ENCODE measurements around the gene AR.
"Not testable (repeated sequence)": the region's sequence is repeated elsewhere in the genome, so short reads cannot be mapped to it uniquely, and the experiment has no call there.

The AR gene

DNA sequence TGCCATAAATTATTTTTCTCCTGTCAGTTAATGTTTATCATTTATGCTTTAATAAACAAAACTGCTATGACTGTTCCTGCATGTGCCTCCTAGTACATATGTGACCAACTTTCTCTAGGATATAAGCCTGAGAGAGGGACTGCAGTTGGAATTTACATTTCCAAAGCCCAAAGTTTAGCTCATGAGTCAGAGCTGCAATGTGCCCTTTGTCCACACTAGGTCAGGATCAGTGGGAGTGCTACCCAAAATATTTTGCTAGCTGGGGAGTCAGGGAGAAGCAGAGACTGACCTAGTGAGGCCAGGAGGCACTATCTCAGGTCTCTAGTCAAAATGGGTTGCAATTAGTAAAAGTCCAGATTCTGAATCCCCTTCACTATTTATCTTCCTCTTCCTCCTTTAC lies 92.7 kb downstream of the AR start:
- no peak for DNase-seq (ENCODE audit: extremely low read depth in 1 of 2, low read depth in 1 of 2)

DNA sequence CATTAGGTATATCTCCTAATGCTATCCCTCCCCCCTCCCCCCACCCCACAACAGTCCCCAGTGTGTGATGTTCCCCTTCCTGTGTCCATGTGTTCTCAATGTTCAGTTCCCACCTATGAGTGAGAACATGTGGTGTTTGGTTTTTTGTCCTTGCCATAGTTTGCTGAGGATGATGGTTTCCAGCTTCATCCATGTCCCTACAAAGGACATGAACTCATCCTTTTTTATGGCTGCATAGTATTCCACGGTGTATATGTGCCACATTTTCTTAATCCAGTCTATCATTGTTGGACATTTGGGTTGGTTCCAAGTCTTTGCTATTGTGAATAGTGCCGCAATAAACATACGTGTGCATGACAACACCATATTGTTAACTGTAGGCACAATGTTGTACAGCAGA lies 93.5 kb downstream of the AR start:
- DNase-seq (ENCODE audit: extremely low read depth in 1 of 2, low read depth in 1 of 2): not testable (repeated sequence)

DNA sequence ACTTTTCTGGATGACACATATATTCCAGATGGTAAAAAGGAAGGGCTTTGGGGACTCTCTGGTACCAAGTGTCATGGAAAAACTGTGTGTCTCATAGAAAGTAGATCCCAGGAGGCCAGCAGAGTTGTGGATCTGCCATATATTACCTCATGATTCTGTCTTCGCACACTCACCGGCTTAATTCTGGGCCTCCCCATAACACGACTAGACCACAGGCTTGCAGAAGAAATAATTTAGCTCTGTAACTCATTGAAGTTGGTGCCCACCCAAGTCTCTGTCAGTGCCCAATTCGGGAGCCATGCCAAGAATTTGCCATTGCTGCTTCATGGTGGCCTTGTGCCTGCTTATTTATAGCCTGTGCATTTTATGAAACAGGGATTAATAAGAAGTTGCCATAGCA lies 104.5 kb downstream of the AR start:
- no peak for DNase-seq (ENCODE audit: extremely low read depth in 1 of 2, low read depth in 1 of 2)

- no peak for DNase-seq (ENCODE audit: extremely low read depth in 1 of 2, low read depth in 1 of 2)
Measured at GRCh38 chrX:67651437-67652142, 107.8 kb downstream of the AR start.

DNA sequence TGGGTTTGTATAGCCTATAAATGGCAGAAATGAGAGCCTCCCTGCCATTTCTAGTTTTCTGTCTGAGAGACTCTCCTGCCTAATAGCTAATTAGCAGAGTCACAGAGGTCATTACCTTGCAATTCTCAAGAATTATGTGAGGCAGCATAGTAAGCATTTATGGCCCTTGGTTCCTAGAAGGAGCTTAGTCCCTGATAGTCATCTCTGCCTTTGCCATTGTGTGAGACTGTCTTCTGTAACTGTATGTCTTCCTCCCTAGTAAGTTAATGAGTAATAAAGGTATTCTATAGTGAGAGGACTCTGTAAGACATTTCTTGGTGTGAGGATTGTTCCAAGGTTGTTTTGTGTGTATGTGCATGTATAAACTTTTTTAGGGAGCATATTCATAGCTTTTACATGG lies 108.7 kb downstream of the AR start:
- DNase-seq (ENCODE audit: extremely low read depth in 1 of 2, low read depth in 1 of 2): no peak

GRCh38 chrX:67654301-67654700 lies 110.5 kb downstream of the AR start:
- DNase-seq (ENCODE audit: extremely low read depth in 1 of 2, low read depth in 1 of 2): no peak

DNA sequence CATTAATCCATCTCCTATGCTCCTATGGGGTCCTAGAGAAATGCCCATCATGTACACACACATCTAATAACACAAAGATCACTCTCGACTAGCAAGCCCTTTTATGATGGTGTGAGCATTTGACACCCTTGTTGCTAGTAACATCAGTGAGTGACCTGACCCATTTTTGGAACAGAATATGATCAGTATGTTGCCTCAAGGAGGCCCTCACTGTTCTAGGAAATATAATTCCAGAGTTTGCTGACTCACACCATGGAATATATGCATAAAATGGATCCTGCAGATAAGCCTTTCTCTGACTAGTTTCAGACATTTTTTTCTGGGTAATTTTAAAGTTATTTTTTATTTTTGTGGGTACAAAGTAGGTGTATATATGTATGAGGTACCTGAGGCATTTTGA lies 121.8 kb downstream of the AR start:
- DNase-seq (ENCODE audit: extremely low read depth in 1 of 2, low read depth in 1 of 2): no peak

- DNase-seq (ENCODE audit: extremely low read depth in 1 of 2, low read depth in 1 of 2): not testable (repeated sequence)
Measured at GRCh38 chrX:67670717-67671116, 126.9 kb downstream of the AR start.

DNA sequence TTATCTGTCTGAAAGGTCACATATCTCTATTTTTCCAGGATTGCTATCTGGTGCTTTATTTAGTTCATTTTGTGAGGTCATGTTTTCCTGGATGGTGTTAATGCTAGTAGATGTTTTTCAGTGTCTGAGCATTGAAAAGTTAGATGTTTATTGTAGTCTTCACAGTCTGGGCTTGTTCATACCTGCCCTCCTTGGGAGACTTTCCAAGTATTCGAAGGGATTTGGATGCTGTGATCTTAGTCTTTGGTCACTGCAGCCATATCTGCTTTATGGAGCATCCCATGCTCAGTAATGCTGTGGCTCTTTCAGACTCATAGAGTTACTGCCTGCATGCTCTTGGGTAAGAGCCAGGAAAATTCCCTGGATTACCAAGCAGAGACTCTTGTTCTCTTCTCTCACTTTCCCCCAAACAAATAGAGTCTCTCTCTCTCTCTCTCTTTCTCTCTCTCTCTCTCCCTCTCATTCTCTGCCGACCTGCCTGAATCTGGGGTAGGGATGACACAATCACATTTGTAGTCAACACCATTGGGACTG lies 130.0 kb downstream of the AR start:
- no peak for DNase-seq (ENCODE audit: extremely low read depth in 1 of 2, low read depth in 1 of 2)

- DNase-seq (ENCODE audit: extremely low read depth in 1 of 2, low read depth in 1 of 2): no peak
Measured at GRCh38 chrX:67674741-67675140, 130.9 kb downstream of the AR start.

DNA sequence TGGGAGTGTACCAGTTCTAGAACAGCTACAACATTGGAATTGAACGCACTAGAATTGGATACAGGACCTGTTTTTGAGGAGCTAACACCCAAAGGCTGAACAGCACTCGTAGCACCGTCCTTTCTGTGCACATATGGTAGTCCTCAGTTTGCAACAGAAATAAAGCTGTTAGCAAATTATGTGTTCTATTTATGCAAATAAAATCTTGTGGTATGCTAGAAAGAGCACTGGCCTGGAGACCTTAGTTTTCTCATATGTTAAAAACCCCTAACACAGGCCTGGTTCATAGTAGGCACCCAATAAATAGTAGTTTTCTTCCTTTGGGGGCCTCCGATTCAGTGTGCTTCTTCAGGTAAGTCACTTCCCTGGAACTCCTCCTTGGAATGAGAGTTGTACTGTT lies 140.3 kb downstream of the AR start:
- DNase-seq (ENCODE audit: extremely low read depth in 1 of 2, low read depth in 1 of 2): no peak

DNA sequence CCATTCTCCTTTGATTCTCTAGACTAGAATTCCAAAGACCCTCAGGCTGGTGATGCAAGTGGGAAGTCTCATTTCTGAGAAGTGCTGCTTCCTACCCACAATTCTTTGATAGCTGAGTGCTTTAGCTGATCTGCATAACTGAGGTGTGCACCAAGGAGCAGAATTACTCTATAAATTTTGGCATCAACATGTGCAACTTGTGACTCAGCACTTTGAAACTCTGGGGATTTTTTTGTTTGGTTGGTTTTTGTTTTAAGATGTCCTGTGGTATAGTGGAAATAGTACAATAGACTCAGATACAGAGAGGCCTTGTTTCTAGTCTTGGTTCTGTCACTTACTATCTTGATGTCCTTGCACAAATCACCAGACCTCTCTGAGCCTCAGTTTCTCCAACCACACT lies 148.4 kb downstream of the AR start:
- no peak for DNase-seq (ENCODE audit: extremely low read depth in 1 of 2, low read depth in 1 of 2)

DNA sequence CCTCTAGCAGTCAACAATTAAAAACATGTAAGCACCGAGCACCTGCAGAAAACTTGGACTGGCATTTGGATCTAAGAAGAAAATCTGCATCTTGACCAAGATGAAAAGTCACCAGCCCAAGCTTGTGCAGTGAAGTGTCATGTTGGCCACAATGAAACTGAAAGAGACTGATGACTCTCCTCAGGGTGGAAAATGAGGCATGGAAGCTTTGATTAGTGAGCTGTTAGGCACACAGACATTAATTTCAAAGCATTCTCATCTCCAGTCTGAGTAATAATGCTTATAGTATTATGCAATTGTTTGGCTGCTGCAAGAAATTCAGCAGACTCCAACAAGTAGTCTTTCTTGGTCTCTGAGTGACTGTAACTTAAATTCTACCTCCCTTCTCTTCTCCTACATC lies 150.1 kb downstream of the AR start:
- no peak for DNase-seq (ENCODE audit: extremely low read depth in 1 of 2, low read depth in 1 of 2)

- DNase-seq (ENCODE audit: extremely low read depth in 1 of 2, low read depth in 1 of 2): no peak
Measured at GRCh38 chrX:67697452-67697851, 153.6 kb downstream of the AR start.

GRCh38 chrX:67700602-67701001 lies 156.8 kb downstream of the AR start:
- no peak for DNase-seq (ENCODE audit: extremely low read depth in 1 of 2, low read depth in 1 of 2)

- no peak for DNase-seq (ENCODE audit: extremely low read depth in 1 of 2, low read depth in 1 of 2)
Measured at GRCh38 chrX:67714004-67714403, 170.2 kb downstream of the AR start.

GRCh38 chrX:67717571-67717970 lies 173.8 kb downstream of the AR start:
- DNase-seq (ENCODE audit: extremely low read depth in 1 of 2, low read depth in 1 of 2): no peak

- DNase-seq (ENCODE audit: extremely low read depth in 1 of 2, low read depth in 1 of 2): no peak
Measured at GRCh38 chrX:67718926-67719325, 175.1 kb downstream of the AR start.

- no peak for DNase-seq (ENCODE audit: extremely low read depth in 1 of 2, low read depth in 1 of 2)
Measured at GRCh38 chrX:67720344-67720743, 176.5 kb downstream of the AR start.

- no peak for DNase-seq (ENCODE audit: extremely low read depth in 1 of 2, low read depth in 1 of 2)
Measured at GRCh38 chrX:67721321-67721720, 177.5 kb downstream of the AR start.

DNA sequence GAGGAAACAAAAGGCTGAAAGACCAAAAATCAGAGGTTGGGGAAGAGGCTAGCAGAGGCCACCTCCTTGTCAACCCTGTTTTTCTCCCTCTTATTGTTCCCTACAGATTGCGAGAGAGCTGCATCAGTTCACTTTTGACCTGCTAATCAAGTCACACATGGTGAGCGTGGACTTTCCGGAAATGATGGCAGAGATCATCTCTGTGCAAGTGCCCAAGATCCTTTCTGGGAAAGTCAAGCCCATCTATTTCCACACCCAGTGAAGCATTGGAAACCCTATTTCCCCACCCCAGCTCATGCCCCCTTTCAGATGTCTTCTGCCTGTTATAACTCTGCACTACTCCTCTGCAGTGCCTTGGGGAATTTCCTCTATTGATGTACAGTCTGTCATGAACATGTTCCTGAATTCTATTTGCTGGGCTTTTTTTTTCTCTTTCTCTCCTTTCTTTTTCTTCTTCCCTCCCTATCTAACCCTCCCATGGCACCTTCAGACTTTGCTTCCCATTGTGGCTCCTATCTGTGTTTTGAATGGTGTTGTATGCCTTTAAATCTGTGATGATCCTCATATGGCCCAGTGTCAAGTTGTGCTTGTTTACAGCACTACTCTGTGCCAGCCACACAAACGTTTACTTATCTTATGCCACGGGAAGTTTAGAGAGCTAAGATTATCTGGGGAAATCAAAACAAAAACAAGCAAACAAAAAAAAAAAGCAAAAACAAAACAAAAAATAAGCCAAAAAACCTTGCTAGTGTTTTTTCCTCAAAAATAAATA lies 179.9 kb downstream of the AR start:
- DNase-seq (ENCODE audit: extremely low read depth in 1 of 2, low read depth in 1 of 2): no peak

GRCh38 chrX:67724359-67725110 lies 180.7 kb downstream of the AR start:
- no peak for DNase-seq (ENCODE audit: extremely low read depth in 1 of 2, low read depth in 1 of 2)
